HEK293 (cell line): ENCODE results near the gene SNAI1.

Experiments used
- CTCF ChIA-PET: fragments of 350-600 bp; formaldehyde crosslinking; extraction: SDS; loops from one replicate; lab custom pipeline; 2021; ENCODE audit warnings: antibody characterized with exemption; lab: Yijun Ruan, JAX
- POLR2A ChIA-PET: fragments of 300-600 bp; formaldehyde crosslinking; extraction: SDS; loops from one replicate; lab custom pipeline; 2020; ENCODE audit warnings: antibody characterized with exemption, inconsistent platforms; lab: Yijun Ruan, JAX
- H3K27ac ChIP-seq: fragments of 200-500 bp; sonication (Bioruptor generic); 2 replicates; pipeline ENCODE4 v1.5.1; 2014; ENCODE audit warnings: low read depth, low read length, control low read depth, inconsistent platforms; ENCODE audit errors: extremely low read depth
- H3K36me3 ChIP-seq, 2 experiments: fragments of 200-500 bp in 1 of 2; sonication (Bioruptor generic) in 1 of 2; 1 replicate in 1 of 2; 2 replicates in 1 of 2; pipeline ENCODE4 v1.5.1; 2014 to 2017; ENCODE audit warnings: inconsistent platforms in 2 of 2, low read length in 2 of 2; ENCODE audit not compliant: control insufficient read depth in 2 of 2, insufficient read depth in 1 of 2
- H3K4me1 ChIP-seq: fragments of 200-500 bp; sonication (Bioruptor generic); 2 replicates; pipeline ENCODE4 v1.5.1; 2014; ENCODE audit warnings: mild to moderate bottlenecking, low read length, inconsistent platforms; ENCODE audit not compliant: control insufficient read depth, insufficient read depth
- H3K4me3 ChIP-seq: 2 replicates; pipeline ENCODE4 v1.5.1; 2011; ENCODE audit warnings: low read depth, mild to moderate bottlenecking, control low read depth, low read length, moderate library complexity
- H3K9me3 ChIP-seq: fragments of 200-500 bp; sonication (Bioruptor generic); 2 replicates; pipeline ENCODE4 v1.5.1; 2014; ENCODE audit warnings: low read depth, low read length, inconsistent platforms; ENCODE audit not compliant: control insufficient read depth, insufficient read depth
- EGR2 ChIP-seq: fragments of 450-650 bp; formaldehyde crosslinking; IDR thresholded peaks from 2 replicates; pipeline ENCODE4 v1.5.1; 2016; ENCODE audit warnings: low read depth, missing biosample characterization, missing genetic modification characterization
- KLF1 ChIP-seq: fragments of 450-650 bp; formaldehyde crosslinking; IDR thresholded peaks from 2 replicates; pipeline ENCODE4 v1.5.1; 2016; ENCODE audit warnings: missing biosample characterization, missing genetic modification characterization
- KLF17 ChIP-seq: fragments of 450-650 bp; formaldehyde crosslinking; IDR thresholded peaks from 2 replicates; pipeline ENCODE4 v1.5.1; 2016; ENCODE audit warnings: missing biosample characterization, missing genetic modification characterization
- KLF7 ChIP-seq: fragments of 450-650 bp; formaldehyde crosslinking; IDR thresholded peaks from 2 replicates; pipeline ENCODE4 v1.5.1; 2016; ENCODE audit warnings: missing biosample characterization, missing genetic modification characterization, borderline replicate concordance
- PRDM6 ChIP-seq: fragments of 450-650 bp; formaldehyde crosslinking; IDR thresholded peaks from 2 replicates; pipeline ENCODE4 v1.5.1; 2017; ENCODE audit warnings: missing biosample characterization, missing genetic modification characterization
- SP2 ChIP-seq: fragments of 450-650 bp; formaldehyde crosslinking; IDR thresholded peaks from 2 replicates; pipeline ENCODE4 v1.5.1; 2016; ENCODE audit warnings: missing biosample characterization, missing genetic modification characterization
- YY1 ChIP-seq: fragments of 450-650 bp; formaldehyde crosslinking; IDR thresholded peaks from 2 replicates; pipeline ENCODE4 v1.5.1; 2018; ENCODE audit warnings: missing biosample characterization, missing genetic modification characterization
- ZBTB11 ChIP-seq: fragments of 450-650 bp; formaldehyde crosslinking; conservative IDR thresholded peaks from 2 replicates; pipeline ENCODE4 v1.5.1; 2016; ENCODE audit warnings: low read depth, missing biosample characterization, missing genetic modification characterization
- ZBTB17 ChIP-seq: fragments of 450-650 bp; formaldehyde crosslinking; IDR thresholded peaks from 2 replicates; pipeline ENCODE4 v1.5.1; 2016; ENCODE audit warnings: missing biosample characterization, missing genetic modification characterization
- ZBTB21 ChIP-seq: fragments of 450-650 bp; formaldehyde crosslinking; IDR thresholded peaks from 2 replicates; pipeline ENCODE4 v1.5.1; 2017; ENCODE audit warnings: missing biosample characterization, missing genetic modification characterization
- ZBTB26 ChIP-seq: fragments of 450-650 bp; formaldehyde crosslinking; optimal IDR thresholded peaks from 2 replicates; pipeline ENCODE3; 2016; ENCODE audit warnings: missing biosample characterization, mild to moderate bottlenecking, missing genetic modification characterization
- ZEB2 ChIP-seq: fragments of 450-650 bp; formaldehyde crosslinking; IDR thresholded peaks from 2 replicates; pipeline ENCODE4 v1.5.1; 2016; ENCODE audit warnings: missing biosample characterization, missing genetic modification characterization
- ZNF169 ChIP-seq: fragments of 450-650 bp; formaldehyde crosslinking; IDR thresholded peaks from 2 replicates; pipeline ENCODE4 v1.5.1; 2016; ENCODE audit warnings: missing biosample characterization, missing genetic modification characterization
- ZNF223 ChIP-seq: fragments of 450-650 bp; formaldehyde crosslinking; IDR thresholded peaks from 2 replicates; pipeline ENCODE4 v1.5.1; 2016; ENCODE audit warnings: missing biosample characterization, missing genetic modification characterization
- ZNF426 ChIP-seq: fragments of 450-650 bp; formaldehyde crosslinking; IDR thresholded peaks from 2 replicates; pipeline ENCODE4 v1.5.1; 2017; ENCODE audit warnings: missing biosample characterization, missing genetic modification characterization, mild to moderate bottlenecking, inconsistent platforms, moderate library complexity
- ZNF48 ChIP-seq: fragments of 450-650 bp; formaldehyde crosslinking; IDR thresholded peaks from 2 replicates; pipeline ENCODE4 v1.5.1; 2016; ENCODE audit warnings: missing biosample characterization, missing genetic modification characterization
- ZNF561 ChIP-seq: fragments of 450-650 bp; IDR thresholded peaks from 2 replicates; pipeline ENCODE4 v1.5.1; 2018; ENCODE audit warnings: missing biosample characterization, missing genetic modification characterization, borderline replicate concordance
- ZNF623 ChIP-seq: fragments of 450-650 bp; formaldehyde crosslinking; IDR thresholded peaks from 2 replicates; pipeline ENCODE4 v1.5.1; 2016; ENCODE audit warnings: missing biosample characterization, missing genetic modification characterization
- ZNF626 ChIP-seq: fragments of 450-650 bp; sonication (Bioruptor Pico); formaldehyde crosslinking; IDR thresholded peaks from 2 replicates; pipeline ENCODE4 v1.5.1; 2018; ENCODE audit warnings: missing biosample characterization, missing genetic modification characterization, inconsistent platforms
- ZNF664 ChIP-seq: fragments of 450-650 bp; formaldehyde crosslinking; IDR thresholded peaks from 2 replicates; pipeline ENCODE4 v1.5.1; 2016; ENCODE audit warnings: missing biosample characterization, missing genetic modification characterization
- ZNF670 ChIP-seq: fragments of 450-650 bp; formaldehyde crosslinking; IDR thresholded peaks from 2 replicates; pipeline ENCODE4 v1.5.1; 2016; ENCODE audit warnings: missing biosample characterization, missing genetic modification characterization, low read depth
- ZNF677 ChIP-seq: fragments of 450-650 bp; IDR thresholded peaks from 2 replicates; pipeline ENCODE4 v1.5.0; 2018; ENCODE audit warnings: missing biosample characterization, mild to moderate bottlenecking, missing genetic modification characterization, moderate library complexity
- ZNF791 ChIP-seq: fragments of 450-650 bp; formaldehyde crosslinking; IDR thresholded peaks from 2 replicates; pipeline ENCODE4 v1.5.1; 2016; ENCODE audit warnings: missing biosample characterization, missing genetic modification characterization
- ZSCAN23 ChIP-seq: fragments of 450-650 bp; formaldehyde crosslinking; IDR thresholded peaks from 2 replicates; pipeline ENCODE4 v1.5.1; 2016; ENCODE audit warnings: missing biosample characterization, missing genetic modification characterization
- TF ChIP-seq, protein P1 (sequence below): fragments of 450-650 bp; formaldehyde crosslinking; IDR thresholded peaks from 2 replicates; pipeline ENCODE4 v1.5.1; 2016; ENCODE audit warnings: missing biosample characterization, missing genetic modification characterization

Gene SNAI1

DNA sequence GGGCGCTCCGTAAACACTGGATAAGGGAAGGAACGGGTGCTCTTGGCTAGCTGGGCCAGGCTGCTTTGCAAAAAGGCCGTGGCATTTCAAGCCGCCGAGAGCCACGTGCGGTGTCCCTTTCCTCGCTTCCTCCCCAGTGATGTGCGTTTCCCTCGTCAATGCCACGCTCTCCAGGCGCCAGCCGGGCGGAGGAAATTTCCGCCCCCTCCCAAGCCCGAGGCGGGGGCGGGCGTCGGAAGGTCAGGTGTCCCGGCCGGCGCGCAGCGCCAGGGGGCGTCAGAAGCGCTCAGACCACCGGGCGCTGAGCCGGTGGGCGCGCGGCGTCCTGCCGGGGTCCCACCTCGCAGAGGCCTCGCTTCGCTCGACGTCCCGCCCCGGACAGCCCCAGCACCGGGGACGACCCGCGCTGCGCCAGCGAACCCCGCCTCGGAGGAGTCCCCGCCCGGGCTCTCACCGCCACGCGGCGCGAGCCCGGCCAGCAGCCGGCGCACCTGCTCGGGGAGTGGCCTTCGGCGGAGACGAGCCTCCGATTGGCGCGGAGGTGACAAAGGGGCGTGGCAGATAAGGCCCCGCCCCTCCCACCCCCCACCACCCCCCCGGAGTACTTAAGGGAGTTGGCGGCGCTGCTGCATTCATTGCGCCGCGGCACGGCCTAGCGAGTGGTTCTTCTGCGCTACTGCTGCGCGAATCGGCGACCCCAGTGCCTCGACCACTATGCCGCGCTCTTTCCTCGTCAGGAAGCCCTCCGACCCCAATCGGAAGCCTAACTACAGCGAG, at the start of gene SNAI1 (continued):
- TF ChIP-seq PRDM6 = no peak
- no peak for TF ChIP-seq ZNF48 (tag by site-specific recombination)
- peak; percentile 68 for TF ChIP-seq ZBTB26 (tag by site-specific recombination)
- no peak for TF ChIP-seq YY1
- TF ChIP-seq ZNF426 (tag by site-specific recombination) = no peak
- peak; percentile 80 for TF ChIP-seq EGR2 (tag by site-specific recombination)
- peak; percentile 60; the same call in 1 of the 2 replicates for TF ChIP-seq KLF7 (tag by site-specific recombination)
- peak; percentile 62 for TF ChIP-seq SP2
- no peak for TF ChIP-seq ZEB2
- no peak for TF ChIP-seq ZNF791 (tag by site-specific recombination)
- TF ChIP-seq, protein P1, sequence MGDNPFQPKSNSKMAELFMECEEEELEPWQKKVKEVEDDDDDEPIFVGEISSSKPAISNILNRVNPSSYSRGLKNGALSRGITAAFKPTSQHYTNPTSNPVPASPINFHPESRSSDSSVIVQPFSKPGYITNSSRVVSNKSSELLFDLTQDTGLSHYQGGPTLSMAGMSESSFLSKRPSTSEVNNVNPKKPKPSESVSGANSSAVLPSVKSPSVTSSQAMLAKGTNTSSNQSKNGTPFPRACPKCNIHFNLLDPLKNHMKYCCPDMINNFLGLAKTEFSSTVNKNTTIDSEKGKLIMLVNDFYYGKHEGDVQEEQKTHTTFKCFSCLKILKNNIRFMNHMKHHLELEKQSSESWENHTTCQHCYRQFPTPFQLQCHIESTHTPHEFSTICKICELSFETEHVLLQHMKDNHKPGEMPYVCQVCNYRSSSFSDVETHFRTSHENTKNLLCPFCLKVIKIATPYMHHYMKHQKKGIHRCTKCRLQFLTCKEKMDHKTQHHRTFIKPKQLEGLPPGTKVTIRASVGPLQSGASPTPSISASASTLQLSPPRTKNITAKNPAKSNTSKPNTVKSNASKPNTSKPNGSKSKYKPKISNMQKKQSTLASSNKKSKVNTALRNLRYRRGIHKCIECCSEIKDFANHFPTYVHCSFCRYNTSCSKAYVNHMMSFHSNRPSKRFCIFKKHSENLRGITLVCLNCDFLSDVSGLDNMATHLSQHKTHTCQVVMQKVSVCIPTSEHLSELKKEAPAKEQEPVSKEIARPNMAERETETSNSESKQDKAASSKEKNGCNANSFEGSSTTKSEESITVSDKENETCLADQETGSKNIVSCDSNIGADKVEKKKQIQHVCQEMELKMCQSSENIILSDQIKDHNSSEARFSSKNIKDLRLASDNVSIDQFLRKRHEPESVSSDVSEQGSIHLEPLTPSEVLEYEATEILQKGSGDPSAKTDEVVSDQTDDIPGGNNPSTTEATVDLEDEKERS (tag by site-specific recombination) = no peak
- 0 out of 2 replicates have a peak, but pooled peaks have one; percentile 25 for TF ChIP-seq ZNF623 (tag by site-specific recombination)
- TF ChIP-seq ZNF677 (tag by site-specific recombination) = 0 out of 2 replicates have a peak, but pooled peaks have one; percentile 25
- no peak for TF ChIP-seq ZNF670 (tag by site-specific recombination)

DNA sequence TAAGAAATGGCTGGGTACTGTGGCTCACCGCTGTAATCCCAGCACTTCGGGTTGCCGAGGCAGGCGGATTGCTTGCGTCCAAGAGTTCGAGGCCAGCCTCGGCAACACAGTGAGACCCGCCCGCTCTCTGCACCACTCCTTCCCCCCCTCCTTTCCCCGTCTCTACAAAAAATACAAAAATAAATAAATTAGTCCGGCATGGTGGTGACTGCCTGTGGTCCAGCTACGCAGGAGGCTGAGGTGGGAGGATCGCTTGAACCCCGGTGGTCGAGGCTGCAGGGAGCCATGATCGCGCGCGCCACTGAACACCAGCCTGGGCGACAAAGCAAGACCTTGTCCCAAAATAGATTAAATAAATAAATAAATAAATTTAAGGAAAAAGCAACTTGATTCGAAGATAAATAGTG, 47.0 kb upstream of the SNAI1 start:
- ChIA-PET CTCF (interaction anchor here (0.7 to 3.5 kb wide), 6 partner anchors 8 to 394 kb away, joined by 3 to 15 read pairs (median 3); no protein-coding TSS in a partner anchor), POLR2A (interaction anchor here (0.6 to 2.5 kb wide), 8 partner anchors 10 to 135 kb away, joined by 3 to 11 read pairs (median 4); partner anchors contain the start of genes SLC9A8, SNAI1 and SPATA2)
- Histone ChIP-seq H3K4me3 (peak overlapping the region; percentile 7; the same call in 1 of the 2 replicates), H3K27ac (no peak overlapping the region), H3K4me1 (peaks cover 6% of the 10 kb centered on the region), H3K9me3 (no peaks in the 10 kb centered on the region), H3K36me3 (peaks cover 0 to 16% of the 10 kb centered on the region in 2 experiments; a peak in 2 of 3 replicates)
- TF ChIP-seq ZNF561 (tag by site-specific recombination) (no peak; the same call in 1 of the 2 replicates), KLF1 (tag by site-specific recombination) (peak; percentile 36; the same call in 1 of the 2 replicates), ZBTB17 (tag by site-specific recombination) (no peak), ZSCAN23 (0 out of 2 replicates have a peak, but pooled peaks have one; percentile 43), ZNF664 (tag by site-specific recombination) (0 out of 2 replicates have a peak, but pooled peaks have one; percentile 14), ZBTB11 (tag by site-specific recombination) (0 out of 2 replicates have a peak, but pooled peaks have one; percentile 17), KLF7 (tag by site-specific recombination) (peak; percentile 83; the same call in 1 of the 2 replicates), ZNF626 (tag by site-specific recombination) (no peak), ZNF169 (no peak), ZBTB21 (0 out of 2 replicates have a peak, but pooled peaks have one; percentile 15), ZNF223 (tag by site-specific recombination) (no peak), KLF17 (0 out of 2 replicates have a peak, but pooled peaks have one; percentile 32), YY1 (peak; percentile 30; the same call in 1 of the 2 replicates)
